Dendritic cell treated with granulocyte-macrophage colony-stimulating factor and Interleukin-4, amounts not matched to agents 40 ng/mL and 50 ng/mL, for 4 days (primary cell): ENCODE results near the gene EVI5.
"Not testable (repeated sequence)": the region's sequence is repeated elsewhere in the genome, so short reads cannot be mapped to it uniquely, and the experiment has no call there.

Experiments used
- H3K27ac Mint-ChIP-seq: one replicate; pipeline ENCODE4 v1.8.0; 2022; ENCODE audit warnings: mild to moderate bottlenecking, mixed read lengths
- H3K27me3 Mint-ChIP-seq: one replicate; pipeline ENCODE4 v1.8.0; 2022; ENCODE audit warnings: mild to moderate bottlenecking, mixed read lengths
- H3K36me3 Mint-ChIP-seq: one replicate; pipeline ENCODE4 v1.8.0; 2022; ENCODE audit warnings: low read depth, mixed read lengths
- H3K4me1 Mint-ChIP-seq: one replicate; pipeline ENCODE4 v1.8.0; 2022; ENCODE audit warnings: low read depth, mixed read lengths
- H3K4me3 Mint-ChIP-seq: one replicate; pipeline ENCODE4 v1.8.0; 2022; ENCODE audit warnings: mild to moderate bottlenecking, moderate library complexity, mixed read lengths
- H3K9me3 Mint-ChIP-seq: one replicate; pipeline ENCODE4 v1.8.0; 2022; ENCODE audit warnings: mixed read lengths
- intact Hi-C: fragments of 100-400 bp; cut with micrococcal nuclease; formaldehyde crosslinking; loops from one replicate; pipeline ENCODE4 v1.15.0; 2022

Gene EVI5

DNA sequence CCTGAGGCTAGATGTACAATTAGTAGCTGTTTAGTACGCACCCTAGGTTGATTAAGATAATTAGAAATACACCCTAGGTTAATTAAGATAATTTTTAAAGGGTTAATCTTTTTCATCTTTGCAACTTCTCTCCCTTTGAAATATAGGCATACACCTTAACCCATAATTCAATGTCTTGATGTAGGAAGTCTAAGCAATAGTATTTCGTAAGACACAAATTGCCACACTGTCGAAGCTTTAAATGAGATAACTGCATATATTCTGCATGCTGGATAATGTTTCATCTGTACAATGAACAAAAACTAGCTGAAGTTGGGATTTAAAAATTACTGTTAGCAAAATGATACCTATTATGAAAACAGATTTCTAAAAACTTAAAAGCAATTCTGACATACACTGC, 122.9 kb downstream of the EVI5 start:
- no peaks in the 10 kb centered on the region for H3K27me3 Mint-ChIP-seq
- intact Hi-C loops = no loop called here

DNA sequence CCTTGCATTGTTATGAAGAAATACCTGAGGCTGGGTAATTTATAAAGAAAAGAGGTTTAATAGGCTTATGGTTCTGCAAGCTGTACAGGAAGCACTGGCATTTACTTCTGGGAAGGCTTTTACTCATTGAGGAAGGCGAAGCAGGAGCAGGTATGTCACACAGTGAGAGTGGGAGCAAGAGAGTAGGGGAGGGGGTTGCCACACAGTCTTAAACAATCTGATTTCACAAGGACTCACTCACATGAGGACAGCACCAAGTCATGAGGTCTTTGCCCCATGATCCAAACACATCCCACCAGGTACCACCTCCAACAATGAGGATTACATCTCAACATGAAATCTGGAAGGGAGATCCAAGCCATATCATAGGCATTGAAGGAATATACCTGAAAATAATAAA, 127.2 kb downstream of the EVI5 start:
- H3K4me1 Mint-ChIP-seq = no peaks in the 10 kb centered on the region
- peaks cover 45% of the 10 kb centered on the region for H3K9me3 Mint-ChIP-seq
- peaks cover 92% of the 10 kb centered on the region for H3K36me3 Mint-ChIP-seq
- no peak overlapping the region for H3K27ac Mint-ChIP-seq
- no peaks in the 10 kb centered on the region for H3K27me3 Mint-ChIP-seq
- no peak overlapping the region for H3K4me3 Mint-ChIP-seq
- intact Hi-C loops = no loop called here

More for the DNA sequence above, 122.9 kb downstream of the EVI5 start:
- peaks cover 10% of the 10 kb centered on the region for H3K9me3 Mint-ChIP-seq
- H3K4me1 Mint-ChIP-seq = peaks cover 5% of the 10 kb centered on the region
- no peak overlapping the region for H3K27ac Mint-ChIP-seq
- peaks cover 71% of the 10 kb centered on the region for H3K36me3 Mint-ChIP-seq
- H3K4me3 Mint-ChIP-seq = no peak overlapping the region

DNA sequence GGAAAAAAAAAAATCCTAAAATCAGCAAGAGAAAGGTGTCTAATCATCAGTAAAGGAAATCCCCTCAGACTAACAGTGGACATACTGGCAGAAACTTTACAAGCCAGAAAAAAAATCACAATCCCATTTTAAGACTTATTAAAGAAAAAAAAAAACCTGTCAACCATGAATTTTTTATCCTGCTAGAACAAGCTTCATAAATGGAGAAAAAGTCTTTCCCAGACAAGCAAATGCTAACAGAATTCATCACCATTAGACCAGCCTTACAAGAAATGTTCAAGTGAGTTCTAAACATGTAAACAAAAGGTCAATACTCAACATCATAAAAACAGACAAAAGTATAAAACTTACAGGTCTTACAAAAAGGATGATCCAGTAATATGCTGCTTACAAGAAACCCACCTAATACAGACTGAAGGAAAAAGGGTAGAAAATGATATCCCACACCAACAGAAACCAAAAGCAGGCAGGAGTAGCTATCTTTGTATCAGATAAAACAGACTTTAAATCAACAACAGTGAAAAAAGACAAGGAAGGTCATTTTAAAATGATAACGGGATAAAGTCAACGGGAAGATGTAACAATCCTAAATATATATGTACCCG, 129.6 kb downstream of the EVI5 start:
- peaks cover 53% of the 10 kb centered on the region for H3K9me3 Mint-ChIP-seq
- H3K27me3 Mint-ChIP-seq = no peaks in the 10 kb centered on the region
- no peaks in the 10 kb centered on the region for H3K4me1 Mint-ChIP-seq
- peaks cover 98% of the 10 kb centered on the region for H3K36me3 Mint-ChIP-seq
- no peak overlapping the region for H3K4me3 Mint-ChIP-seq
- intact Hi-C loops = no loop called here
- no peak overlapping the region for H3K27ac Mint-ChIP-seq

DNA sequence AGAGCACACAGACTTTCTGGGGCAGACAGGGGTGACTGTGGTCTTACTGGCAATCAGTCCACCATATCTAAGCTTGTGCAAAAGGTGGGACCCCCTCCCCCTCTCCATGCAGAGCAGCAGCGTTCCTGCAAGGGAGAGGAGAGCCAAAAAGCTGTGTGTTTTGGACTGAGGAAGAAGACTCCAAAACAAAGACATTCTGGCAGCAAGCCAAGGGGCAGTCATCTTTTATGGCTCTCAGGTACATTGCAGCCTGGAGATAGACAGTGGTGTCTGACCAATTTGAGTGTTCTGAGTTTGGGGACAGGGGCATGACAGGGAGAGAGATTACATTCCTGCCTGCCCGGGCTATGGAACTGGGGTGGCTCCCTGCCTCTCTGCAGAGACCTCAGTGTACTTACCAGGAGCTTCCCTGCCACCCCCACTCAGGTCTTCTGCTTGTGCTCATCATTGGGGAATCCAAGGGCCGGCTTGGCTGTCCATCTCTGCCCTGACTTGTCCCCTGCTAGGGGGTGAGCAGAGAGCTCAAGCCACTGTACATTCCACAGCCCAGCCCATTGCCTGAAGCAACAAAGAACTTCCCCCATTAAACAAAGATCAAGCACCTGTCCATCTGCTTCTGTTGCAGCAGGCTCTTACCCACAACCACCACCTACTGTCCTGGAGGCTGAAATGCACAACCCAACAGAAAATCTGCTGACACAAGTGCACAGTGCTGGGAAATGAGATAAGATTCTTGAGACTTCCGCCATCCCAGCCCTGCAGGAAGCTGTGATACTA, 131.1 kb downstream of the EVI5 start:
- no peak overlapping the region for H3K4me3 Mint-ChIP-seq
- H3K27ac Mint-ChIP-seq = no peak overlapping the region
- H3K4me1 Mint-ChIP-seq = no peaks in the 10 kb centered on the region
- peaks cover 53% of the 10 kb centered on the region for H3K9me3 Mint-ChIP-seq
- intact Hi-C loops = no loop called here
- H3K36me3 Mint-ChIP-seq = peaks cover 95% of the 10 kb centered on the region
- H3K27me3 Mint-ChIP-seq = no peaks in the 10 kb centered on the region

DNA sequence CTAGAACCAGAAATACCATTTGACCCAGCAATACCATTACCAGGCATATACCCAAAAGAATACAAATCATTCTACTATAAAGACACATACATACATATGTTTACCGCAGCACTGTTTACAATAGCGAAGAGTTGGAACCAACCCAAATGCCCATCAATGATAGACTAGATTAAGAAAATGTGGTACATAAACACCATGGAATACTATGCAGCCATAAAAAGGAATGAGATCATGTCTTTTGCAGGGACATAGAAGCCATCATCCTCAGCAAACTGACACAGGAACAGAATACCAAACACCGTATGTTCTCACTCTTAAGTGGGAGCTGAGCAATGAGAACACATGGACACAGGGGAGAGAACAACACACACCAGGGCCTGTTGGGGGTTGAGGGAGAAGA, 144.2 kb downstream of the EVI5 start:
- peaks cover 26% of the 10 kb centered on the region for H3K36me3 Mint-ChIP-seq
- intact Hi-C loops, H3K27me3 Mint-ChIP-seq, H3K4me1 Mint-ChIP-seq, H3K4me3 Mint-ChIP-seq, H3K27ac Mint-ChIP-seq, H3K9me3 Mint-ChIP-seq: not testable (repeated sequence)

DNA sequence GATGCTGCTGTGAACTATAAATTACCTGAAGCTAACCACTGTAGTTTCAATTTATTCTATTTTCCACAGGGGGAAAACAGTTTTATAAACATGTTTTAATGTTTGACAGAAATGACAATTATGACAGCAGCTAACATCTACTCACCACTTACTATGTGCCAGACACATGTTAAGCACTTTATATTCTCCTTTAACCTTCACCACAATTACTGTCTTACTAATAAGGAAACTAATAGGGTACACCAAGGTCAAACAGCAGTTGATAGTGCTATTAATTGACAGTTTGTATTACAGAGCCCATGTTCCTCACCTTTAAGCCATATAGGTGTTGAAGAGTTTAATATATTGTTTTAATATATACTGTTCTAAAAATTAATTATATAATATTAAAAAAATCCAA, 146.4 kb downstream of the EVI5 start:
- peaks cover 22% of the 10 kb centered on the region for H3K9me3 Mint-ChIP-seq
- no peaks in the 10 kb centered on the region for H3K27me3 Mint-ChIP-seq
- no peaks in the 10 kb centered on the region for H3K4me1 Mint-ChIP-seq
- no peak overlapping the region for H3K4me3 Mint-ChIP-seq
- intact Hi-C loops = no loop called here
- no peak overlapping the region for H3K27ac Mint-ChIP-seq
- H3K36me3 Mint-ChIP-seq = peaks cover 48% of the 10 kb centered on the region

DNA sequence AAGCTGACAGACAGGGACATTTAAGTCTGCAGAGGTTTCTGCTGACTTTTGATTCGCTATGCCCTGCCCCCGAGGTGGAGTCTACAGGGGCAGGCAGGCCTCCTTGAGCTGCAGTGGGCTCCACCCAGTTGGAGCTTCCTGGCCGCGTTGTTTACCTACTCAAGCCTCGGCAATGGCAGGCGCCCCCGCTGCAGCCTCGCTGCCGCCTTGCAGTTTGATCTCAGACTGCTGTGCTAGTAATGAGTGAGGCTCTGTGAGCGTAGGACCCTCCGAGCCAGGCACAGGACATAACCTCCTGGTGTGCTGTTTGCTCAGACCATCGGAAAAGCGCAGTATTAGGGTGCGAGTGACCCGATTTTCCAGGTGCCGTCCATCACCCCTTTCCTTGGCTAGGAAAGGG, 149.7 kb downstream of the EVI5 start:
- intact Hi-C loops, H3K27ac Mint-ChIP-seq: not testable (repeated sequence)
- peaks cover 25% of the 10 kb centered on the region for H3K9me3 Mint-ChIP-seq

DNA sequence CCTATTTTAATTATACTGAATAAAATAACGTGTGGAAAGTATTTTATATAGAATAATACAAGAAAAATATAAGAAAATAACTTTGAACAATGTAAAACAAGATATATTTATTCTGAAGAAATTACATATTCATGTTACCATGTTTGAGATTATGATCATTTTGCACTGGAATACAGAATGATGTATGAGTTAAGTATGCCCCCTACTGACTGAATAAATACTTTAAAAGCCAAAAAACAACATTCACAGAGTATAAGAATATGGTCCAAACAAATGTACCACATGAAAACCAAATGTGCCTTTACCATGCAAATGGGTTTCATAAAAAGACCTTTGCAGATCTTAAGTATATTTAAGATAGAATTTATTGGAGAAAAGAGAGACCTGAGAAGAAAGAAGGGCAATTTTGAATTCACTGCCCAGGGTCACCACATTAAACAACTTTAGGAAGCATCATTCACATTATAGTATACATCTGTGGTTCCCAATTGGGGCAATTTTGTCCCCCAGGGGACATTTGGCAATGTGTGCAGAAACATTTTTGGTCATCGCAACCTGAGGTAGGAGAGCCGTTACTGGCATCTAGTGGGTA, 161.6 kb downstream of the EVI5 start:
- no peaks in the 10 kb centered on the region for H3K4me1 Mint-ChIP-seq
- no peaks in the 10 kb centered on the region for H3K9me3 Mint-ChIP-seq
- peaks cover 64% of the 10 kb centered on the region for H3K36me3 Mint-ChIP-seq
- H3K4me3 Mint-ChIP-seq = no peak overlapping the region
- H3K27ac Mint-ChIP-seq = no peak overlapping the region
- H3K27me3 Mint-ChIP-seq = no peaks in the 10 kb centered on the region
- intact Hi-C loops = loop anchor here (10.0 kb wide), 2 partner anchors 308 to 628 kb away; no protein-coding TSS in a partner anchor

More for the DNA sequence above, 149.7 kb downstream of the EVI5 start:
- peaks cover 56% of the 10 kb centered on the region for H3K36me3 Mint-ChIP-seq
- H3K4me3 Mint-ChIP-seq, H3K27me3 Mint-ChIP-seq, H3K4me1 Mint-ChIP-seq: not testable (repeated sequence)

DNA sequence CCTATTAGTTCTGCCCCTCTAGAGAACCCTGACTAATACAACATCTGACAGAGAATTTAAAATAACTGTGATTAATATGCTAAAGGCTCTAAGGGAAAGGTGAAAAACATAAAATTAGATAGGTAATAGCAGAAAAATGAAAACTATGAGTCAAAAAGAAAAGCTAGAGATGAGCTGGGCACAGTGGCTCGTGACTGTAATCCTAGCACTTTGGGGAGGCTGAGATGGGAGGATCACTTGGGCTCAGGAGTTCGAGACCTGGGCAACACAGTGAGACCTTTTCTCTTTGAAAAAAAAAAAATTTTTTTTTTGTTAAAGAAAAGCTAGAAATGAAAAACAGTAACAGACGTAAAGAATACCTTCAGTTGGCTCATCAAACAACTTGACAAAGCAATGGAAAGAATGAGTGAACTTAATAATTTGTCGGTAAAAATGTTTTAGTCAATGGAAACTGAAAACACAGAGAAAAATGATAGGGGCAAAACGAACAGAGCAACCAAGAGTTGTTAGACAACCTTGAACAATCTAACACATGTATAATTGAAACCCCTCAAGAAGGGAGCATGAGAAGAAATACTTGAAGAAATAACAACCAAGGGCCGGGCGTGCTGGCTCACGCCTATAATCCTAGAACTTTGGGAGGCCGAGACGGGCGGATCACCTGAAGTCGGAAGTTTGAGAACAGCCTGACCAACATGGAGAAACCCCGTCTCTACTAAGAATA, 165.3 kb downstream of the EVI5 start:
- Mint-ChIP-seq H3K27me3 (no peaks in the 10 kb centered on the region), H3K9me3 (no peaks in the 10 kb centered on the region), H3K36me3 (peaks cover 81% of the 10 kb centered on the region), H3K4me3 (no peak overlapping the region), H3K4me1 (no peaks in the 10 kb centered on the region), H3K27ac (no peak overlapping the region)
- intact Hi-C loops = loop anchor here (10.0 kb wide), 2 partner anchors 305 to 625 kb away; no protein-coding TSS in a partner anchor

DNA sequence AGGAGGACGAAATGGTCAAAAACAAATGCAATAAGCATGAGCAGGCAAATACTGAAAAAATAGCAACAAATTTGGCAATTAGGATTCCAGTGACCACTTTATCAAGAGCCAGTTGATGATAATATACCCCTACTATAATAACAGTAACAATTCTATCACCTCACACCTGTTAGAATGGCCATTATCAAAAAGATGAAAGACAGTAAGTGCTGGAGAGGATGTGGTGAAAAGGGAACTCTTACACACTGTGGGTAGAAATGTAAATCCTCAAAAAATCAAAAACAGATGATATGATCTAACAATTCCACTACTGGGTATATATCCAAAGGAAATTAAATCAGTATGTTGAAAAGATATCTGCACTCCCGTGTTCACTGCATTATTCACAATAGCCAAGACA, 183.9 kb downstream of the EVI5 start:
- no peaks in the 10 kb centered on the region for H3K27me3 Mint-ChIP-seq

DNA sequence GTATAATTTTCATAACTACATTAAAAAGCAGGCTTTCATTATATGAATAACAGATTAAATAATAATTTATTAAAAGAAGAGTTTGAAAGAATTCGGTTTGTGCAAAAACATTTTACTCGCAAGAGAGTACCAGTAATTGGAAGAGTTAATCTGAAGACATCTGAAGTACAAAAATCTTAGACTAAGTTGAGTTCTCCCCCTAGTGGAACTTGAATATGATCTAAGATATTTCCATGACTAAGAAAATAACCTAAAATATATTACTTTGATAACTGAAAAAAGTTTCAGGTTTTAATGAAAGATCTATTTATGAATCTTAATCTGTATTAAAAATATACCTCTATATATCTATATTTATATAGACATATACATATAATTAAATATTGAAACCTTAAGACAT, 185.7 kb downstream of the EVI5 start:
- H3K4me1 Mint-ChIP-seq = peaks cover 6% of the 10 kb centered on the region
- H3K27me3 Mint-ChIP-seq = no peaks in the 10 kb centered on the region
- H3K4me3 Mint-ChIP-seq = no peak overlapping the region
- intact Hi-C loops = loop anchor here (5.0 kb wide), 1 partner anchor 287 kb away; no protein-coding TSS in a partner anchor
- H3K27ac Mint-ChIP-seq = no peak overlapping the region
- no peaks in the 10 kb centered on the region for H3K9me3 Mint-ChIP-seq
- peaks cover 48% of the 10 kb centered on the region for H3K36me3 Mint-ChIP-seq

More for the DNA sequence above, 183.9 kb downstream of the EVI5 start:
- peaks cover 47% of the 10 kb centered on the region for H3K36me3 Mint-ChIP-seq
- no peaks in the 10 kb centered on the region for H3K9me3 Mint-ChIP-seq
- H3K27ac Mint-ChIP-seq = no peak overlapping the region
- H3K4me3 Mint-ChIP-seq = no peak overlapping the region
- intact Hi-C loops = no loop called here
- H3K4me1 Mint-ChIP-seq = peaks cover 6% of the 10 kb centered on the region

DNA sequence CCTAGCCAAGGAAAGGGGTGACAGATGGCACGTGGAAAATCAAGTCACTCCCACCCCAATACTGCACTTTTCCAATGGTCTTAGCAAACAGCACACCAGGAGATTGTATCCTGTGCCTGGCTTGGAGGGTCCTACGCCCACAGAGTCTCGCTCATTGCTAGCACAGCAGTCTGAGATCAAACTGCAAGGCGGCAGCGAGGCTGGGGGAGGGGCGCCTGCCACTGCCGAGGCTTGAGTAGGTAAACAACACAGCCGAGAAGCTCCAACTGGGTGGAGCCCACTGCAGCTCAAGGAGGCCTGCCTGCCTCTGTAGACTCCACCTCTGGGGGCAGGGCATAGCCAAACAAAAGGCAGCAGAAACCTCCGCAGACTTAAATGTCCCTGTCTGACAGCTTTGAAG, 195.5 kb downstream of the EVI5 start:
- H3K9me3 Mint-ChIP-seq = peaks cover 19% of the 10 kb centered on the region
- intact Hi-C loops, H3K4me3 Mint-ChIP-seq: not testable (repeated sequence)

DNA sequence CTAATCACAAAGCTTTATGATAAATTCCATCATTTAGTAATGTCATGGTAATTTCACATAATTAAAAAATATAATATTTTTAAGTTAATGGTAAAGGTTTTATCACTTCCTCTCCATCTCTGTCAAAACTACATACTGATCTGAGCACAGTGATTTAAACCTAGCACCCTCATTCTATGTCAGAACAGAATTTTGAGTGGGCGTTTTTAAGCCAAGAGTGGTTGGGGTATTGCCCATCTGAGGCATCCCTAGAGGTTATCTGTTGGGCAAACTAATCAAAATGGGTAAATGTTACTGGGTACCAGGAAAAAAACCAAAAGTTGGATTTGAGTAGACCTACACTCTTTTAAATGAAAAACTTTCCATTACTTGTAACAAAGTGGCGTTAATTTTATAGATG, 197.5 kb downstream of the EVI5 start:
- intact Hi-C loops = no loop called here
- H3K27ac Mint-ChIP-seq = no peak overlapping the region

More for the DNA sequence above, 195.5 kb downstream of the EVI5 start:
- peaks cover 13% of the 10 kb centered on the region for H3K4me1 Mint-ChIP-seq
- H3K36me3 Mint-ChIP-seq = peaks cover 60% of the 10 kb centered on the region
- not testable (repeated sequence) for H3K27ac Mint-ChIP-seq, H3K27me3 Mint-ChIP-seq

DNA sequence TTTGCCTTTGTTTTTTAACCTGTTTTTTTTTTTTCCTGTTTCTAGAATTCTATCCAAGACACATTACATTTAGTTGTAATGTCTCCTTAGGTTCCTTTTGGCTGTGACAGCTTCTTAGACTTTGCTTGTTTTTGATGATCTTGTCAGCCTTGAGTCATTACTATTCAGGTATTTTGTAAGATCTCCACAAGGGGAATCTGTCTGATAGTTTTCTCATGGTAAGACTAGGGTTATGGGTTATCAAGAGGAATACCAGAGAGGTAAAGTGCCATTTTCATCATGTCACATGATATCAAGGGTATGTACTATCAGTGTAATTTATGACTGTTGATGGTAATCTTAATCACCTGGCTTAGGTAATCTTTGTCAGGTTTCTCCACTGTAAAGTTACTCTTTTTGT, 199.1 kb downstream of the EVI5 start:
- H3K36me3 Mint-ChIP-seq = peaks cover 40% of the 10 kb centered on the region
- H3K9me3 Mint-ChIP-seq = peaks cover 10% of the 10 kb centered on the region
- H3K27me3 Mint-ChIP-seq = no peaks in the 10 kb centered on the region
- H3K27ac Mint-ChIP-seq = no peak overlapping the region
- no peak overlapping the region for H3K4me3 Mint-ChIP-seq
- H3K4me1 Mint-ChIP-seq = peaks cover 13% of the 10 kb centered on the region
- intact Hi-C loops = no loop called here

More for the DNA sequence above, 197.5 kb downstream of the EVI5 start:
- Mint-ChIP-seq H3K9me3 (peaks cover 19% of the 10 kb centered on the region), H3K4me1 (peaks cover 13% of the 10 kb centered on the region), H3K4me3 (no peak overlapping the region), H3K27me3 (no peaks in the 10 kb centered on the region), H3K36me3 (peaks cover 44% of the 10 kb centered on the region)
